Vagina (tissue), 2 donors: Measurements from ENCODE around the gene KIF21A. TPM values are rescaled to one million over a fixed set of nuclear protein-coding genes. Genes with fewer than 3 reads are reported as not detected.

Experiments
- DNase-seq, 2 donors: peaks; one replicate each; pipeline ENCODE4 v3.0.0-alpha.2; 2017; ENCODE audit errors: extremely low spot score in 2 of 2
- H3K27ac ChIP-seq: fragments of 200-600 bp; sonication (generic); one replicate; pipeline ENCODE4 v1.5.1; 2019
- H3K27me3 ChIP-seq: fragments of 200-600 bp; sonication (generic); one replicate; pipeline ENCODE4 v1.5.1; 2019
- H3K36me3 ChIP-seq, 2 donors: fragments of 200-600 bp; sonication (generic); one replicate each; pipeline ENCODE4 v1.5.1; 2017 to 2019
- H3K4me1 ChIP-seq: fragments of 200-600 bp; sonication (generic); one replicate; pipeline ENCODE4 v1.5.1; 2019
- H3K4me3 ChIP-seq, 2 donors: fragments of 200-600 bp; sonication (generic); 1 replicate in 1 of 2; 2 replicates in 1 of 2; pipeline ENCODE4 v1.5.1; 2016 to 2019
- H3K9me3 ChIP-seq: fragments of 200-600 bp; sonication (generic); one replicate; pipeline ENCODE4 v1.5.1; 2019
- CTCF ChIP-seq, 3 experiments: fragments of 450-650 bp in 2 of 3; fragments of 200-600 bp in 1 of 3; sonication (generic) in 1 of 3; IDR thresholded peaks; one replicate each; pipeline ENCODE4 v1.5.1; 2017 to 2019; ENCODE audit warnings: antibody characterized with exemption in 3 of 3, mild to moderate bottlenecking in 2 of 3, moderate library complexity in 2 of 3
- POLR2A ChIP-seq, 2 donors: fragments of 450-650 bp; IDR thresholded peaks; one replicate each; pipeline ENCODE4 v1.6.1; 2017; ENCODE audit warnings: antibody characterized with exemption in 2 of 2, mild to moderate bottlenecking in 2 of 2, moderate library complexity in 2 of 2
- POLR2AphosphoS5 ChIP-seq, 2 donors: sonication (generic); formaldehyde crosslinking; IDR thresholded peaks; one replicate each; pipeline ENCODE4 v1.9.0; 2017; ENCODE audit warnings: antibody characterized with exemption in 2 of 2, mild to moderate bottlenecking in 2 of 2, low read depth in 1 of 2; ENCODE audit not compliant: insufficient read depth in 1 of 2
- intact Hi-C: fragments of 100-400 bp; cut with DNase I; formaldehyde crosslinking; loops from one replicate; pipeline ENCODE4 v1.15.1; 2023
- total RNA-seq: library from RNA; depleted of rRNA; stranded (reverse); fragments of >200 nt; gene quantifications from one replicate; pipeline ENCODE4 v1.2.3, GENCODE V29; 2016

Gene KIF21A
- total RNA-seq, 1 donor from 2014 or later, result 26.3 TPM

GRCh38 chr12:39287409-39287808 is 155.5 kb downstream of the KIF21A start:
- Histone ChIP-seq H3K36me3 (no peaks in the 10 kb centered on the region), H3K4me3 (no peak overlapping the region), H3K27me3 (no peaks in the 10 kb centered on the region), H3K9me3 (no peaks in the 10 kb centered on the region), H3K4me1 (no peaks in the 10 kb centered on the region), H3K27ac (no peak overlapping the region)
- intact Hi-C loops, result no loop called here
- DNase-seq, result no peak
- TF ChIP-seq POLR2A (IDR thresholded peaks at IDR 0.05) (no peak), CTCF (IDR thresholded peaks at IDR 0.05) (no peak), POLR2AphosphoS5 (IDR thresholded peaks at IDR 0.05; ENCODE audit: insufficient read depth in 1 of 2, low read depth in 1 of 2) (no peak)

GRCh38 chr12:39278426-39278825 is 164.5 kb downstream of the KIF21A start:
- Histone ChIP-seq H3K27ac (no peak overlapping the region), H3K4me3 (no peak overlapping the region), H3K27me3 (no peaks in the 10 kb centered on the region), H3K36me3 (no peaks in the 10 kb centered on the region), H3K4me1 (no peaks in the 10 kb centered on the region), H3K9me3 (no peaks in the 10 kb centered on the region)
- TF ChIP-seq POLR2AphosphoS5 (IDR thresholded peaks at IDR 0.05; ENCODE audit: insufficient read depth in 1 of 2, low read depth in 1 of 2), result no peak
- no peak for TF ChIP-seq POLR2A (IDR thresholded peaks at IDR 0.05)
- no peak for TF ChIP-seq CTCF (IDR thresholded peaks at IDR 0.05)
- no peak for DNase-seq
- intact Hi-C loops, result no loop called here

GRCh38 chr12:39277416-39277815 is 165.5 kb downstream of the KIF21A start:
- no peak overlapping the region for H3K27ac ChIP-seq
- H3K36me3 ChIP-seq, result no peaks in the 10 kb centered on the region
- H3K4me3 ChIP-seq, result no peak overlapping the region
- intact Hi-C loops, result no loop called here
- no peaks in the 10 kb centered on the region for H3K9me3 ChIP-seq
- no peaks in the 10 kb centered on the region for H3K27me3 ChIP-seq
- no peaks in the 10 kb centered on the region for H3K4me1 ChIP-seq
- TF ChIP-seq CTCF (IDR thresholded peaks at IDR 0.05), result no peak
- TF ChIP-seq POLR2A (IDR thresholded peaks at IDR 0.05), result no peak
- no peak for TF ChIP-seq POLR2AphosphoS5 (IDR thresholded peaks at IDR 0.05; ENCODE audit: insufficient read depth in 1 of 2, low read depth in 1 of 2)
- DNase-seq, result no peak

GRCh38 chr12:39275846-39276245 is 167.1 kb downstream of the KIF21A start:
- intact Hi-C loops, result no loop called here

More at GRCh38 chr12:39275846-39276245, 167.1 kb downstream of the KIF21A start:
- no peak overlapping the region for H3K4me3 ChIP-seq
- no peaks in the 10 kb centered on the region for H3K9me3 ChIP-seq
- H3K36me3 ChIP-seq, result no peaks in the 10 kb centered on the region
- no peak for DNase-seq
- TF ChIP-seq POLR2A (IDR thresholded peaks at IDR 0.05), result no peak
- no peak for TF ChIP-seq POLR2AphosphoS5 (IDR thresholded peaks at IDR 0.05; ENCODE audit: insufficient read depth in 1 of 2, low read depth in 1 of 2)
- TF ChIP-seq CTCF (IDR thresholded peaks at IDR 0.05), result no peak
- no peak overlapping the region for H3K27ac ChIP-seq
- no peaks in the 10 kb centered on the region for H3K4me1 ChIP-seq
- no peaks in the 10 kb centered on the region for H3K27me3 ChIP-seq
